Measurements from ENCODE around the gene LUC7L3. TPM values are rescaled to one million over a fixed set of nuclear protein-coding genes. Genes with fewer than 3 reads are reported as not detected.

The LUC7L3 gene
- total RNA-seq, 2 donors from 2014 or later, result 71.2 to 85.6 TPM

- DNase-seq, result no peak
- Histone ChIP-seq H3K27ac (no peak overlapping the region), H3K9me3 (no peaks in the 10 kb centered on the region), H3K4me3 (no peak overlapping the region), H3K4me1 (peaks cover 15% of the 10 kb centered on the region), H3K36me3 (replicated peaks in 1 of 2; ENCODE audit: insufficient read depth in 1 of 2, low read depth in 2 of 2) (no peaks in the 10 kb centered on the region), H3K27me3 (no peaks in the 10 kb centered on the region)
- TF ChIP-seq POLR2A (IDR thresholded peaks at IDR 0.05), result no peak
- TF ChIP-seq, protein P1, sequence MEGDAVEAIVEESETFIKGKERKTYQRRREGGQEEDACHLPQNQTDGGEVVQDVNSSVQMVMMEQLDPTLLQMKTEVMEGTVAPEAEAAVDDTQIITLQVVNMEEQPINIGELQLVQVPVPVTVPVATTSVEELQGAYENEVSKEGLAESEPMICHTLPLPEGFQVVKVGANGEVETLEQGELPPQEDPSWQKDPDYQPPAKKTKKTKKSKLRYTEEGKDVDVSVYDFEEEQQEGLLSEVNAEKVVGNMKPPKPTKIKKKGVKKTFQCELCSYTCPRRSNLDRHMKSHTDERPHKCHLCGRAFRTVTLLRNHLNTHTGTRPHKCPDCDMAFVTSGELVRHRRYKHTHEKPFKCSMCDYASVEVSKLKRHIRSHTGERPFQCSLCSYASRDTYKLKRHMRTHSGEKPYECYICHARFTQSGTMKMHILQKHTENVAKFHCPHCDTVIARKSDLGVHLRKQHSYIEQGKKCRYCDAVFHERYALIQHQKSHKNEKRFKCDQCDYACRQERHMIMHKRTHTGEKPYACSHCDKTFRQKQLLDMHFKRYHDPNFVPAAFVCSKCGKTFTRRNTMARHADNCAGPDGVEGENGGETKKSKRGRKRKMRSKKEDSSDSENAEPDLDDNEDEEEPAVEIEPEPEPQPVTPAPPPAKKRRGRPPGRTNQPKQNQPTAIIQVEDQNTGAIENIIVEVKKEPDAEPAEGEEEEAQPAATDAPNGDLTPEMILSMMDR (IDR thresholded peaks at IDR 0.05), result no peak
- intact Hi-C loops (cut with DNase I), result no loop called here
- ATAC-seq, result no peak
- 86 to 88% methylated on average over 9 of the region's 9 CpGs for WGBS, 2 donors
Measured at GRCh38 chr17:50712641-50713040, 6.8 kb upstream of the LUC7L3 start.

DNA sequence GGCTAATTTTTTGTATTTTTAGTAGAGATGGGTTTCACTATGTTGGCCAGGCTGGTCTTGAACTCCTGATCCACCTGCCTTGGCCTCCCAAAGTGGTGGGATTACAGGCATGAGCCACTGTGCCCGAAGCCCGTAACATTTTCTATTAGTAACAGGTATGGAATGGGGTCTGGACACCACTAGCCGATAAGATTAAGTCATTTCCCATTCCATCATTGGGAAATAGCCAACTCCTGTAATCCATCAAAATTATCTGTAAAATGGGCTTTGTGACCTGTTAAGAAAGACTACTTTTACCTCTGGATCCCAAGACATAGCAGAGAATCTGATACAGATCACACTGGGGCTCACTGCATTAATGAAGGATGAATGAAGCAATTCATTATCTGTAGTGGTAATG lies 3.9 kb upstream of the LUC7L3 start:
- DNase-seq, result no peak
- intact Hi-C loops (cut with DNase I), result no loop called here
- no peaks in the 10 kb centered on the region for H3K9me3 ChIP-seq
- H3K4me1 ChIP-seq, result peaks cover 4% of the 10 kb centered on the region
- no peak overlapping the region for H3K4me3 ChIP-seq
- no peaks in the 10 kb centered on the region for H3K36me3 ChIP-seq (replicated peaks in 1 of 2; ENCODE audit: insufficient read depth in 1 of 2, low read depth in 2 of 2)
- H3K27me3 ChIP-seq, result no peaks in the 10 kb centered on the region
- no peak for TF ChIP-seq POLR2A (IDR thresholded peaks at IDR 0.05)
- TF ChIP-seq, protein P1 (IDR thresholded peaks at IDR 0.05), result no peak
- 80 to 87% methylated on average over 2 to 3 of the region's 3 CpGs for WGBS, 2 donors
- H3K27ac ChIP-seq, result no peak overlapping the region
- ATAC-seq, result no peak

DNA sequence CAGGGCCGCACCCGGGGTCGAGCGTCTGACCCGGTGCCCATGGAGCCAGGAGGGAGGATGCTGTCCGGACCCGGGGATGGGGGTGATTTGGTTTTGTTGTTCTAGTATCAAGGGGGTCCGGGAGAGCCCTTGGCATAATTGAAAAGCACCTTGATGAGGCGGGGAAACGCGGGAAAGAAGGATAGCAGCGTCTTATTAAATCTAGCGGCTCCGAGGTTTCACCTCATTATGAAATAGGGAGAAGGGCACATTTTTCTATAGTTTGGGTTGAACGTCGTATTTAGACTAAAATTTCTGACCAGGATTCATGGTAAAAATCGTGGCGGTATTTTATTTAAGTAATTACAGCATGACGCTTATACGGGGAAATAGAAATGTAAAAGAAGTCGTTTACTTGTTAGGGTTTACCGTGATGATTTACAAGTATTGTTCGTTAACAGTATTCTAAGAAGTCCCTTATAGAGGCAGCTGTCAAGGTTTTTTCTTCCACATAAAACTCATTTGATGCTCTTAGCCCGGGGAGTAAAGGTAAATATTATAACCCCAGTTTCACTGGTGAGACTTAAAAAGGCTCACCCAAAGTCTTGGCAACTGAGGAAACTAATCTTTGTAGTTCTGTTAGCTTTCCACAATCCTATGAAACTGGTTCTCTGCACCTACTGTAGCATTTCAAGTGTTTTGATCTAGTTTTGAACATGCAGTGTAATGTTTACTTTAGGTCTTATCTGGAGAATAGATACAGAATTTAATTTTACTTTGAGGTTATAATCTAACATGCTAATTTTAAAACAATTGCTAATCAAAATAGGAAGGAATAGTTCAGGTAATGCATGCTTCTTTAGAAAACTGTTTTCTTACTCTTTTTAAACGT lies 756 bp downstream of the LUC7L3 start:
- 1% methylated on average over 25 of the region's 25 CpGs for WGBS, 2 donors

GRCh38 chr17:50721194-50722010 lies 2.0 kb downstream of the LUC7L3 start:
- Histone ChIP-seq H3K36me3 (replicated peaks in 1 of 2; ENCODE audit: insufficient read depth in 1 of 2, low read depth in 2 of 2) (no peaks in the 10 kb centered on the region), H3K4me1 (peaks cover 56% of the 10 kb centered on the region), H3K27ac (peak overlapping the region in 3 of 4 donors; percentile 98 to 99 (median 99)), H3K9me3 (no peaks in the 10 kb centered on the region), H3K4me3 (peak overlapping the region in 1 of 2 donors; percentile 63), H3K27me3 (no peaks in the 10 kb centered on the region)
- intact Hi-C loops (cut with DNase I), result no loop called here
- ATAC-seq (no peak), DNase-seq (no peak)
- TF ChIP-seq, protein P1 (IDR thresholded peaks at IDR 0.05), result no peak
- no peak for TF ChIP-seq POLR2A (IDR thresholded peaks at IDR 0.05)
- 3 to 4% methylated on average over 7 of the region's 7 CpGs for WGBS, 2 donors

More for the DNA sequence above, 756 bp downstream of the LUC7L3 start:
- peak in 1 of 3 donors; percentile 15 for TF ChIP-seq POLR2A (IDR thresholded peaks at IDR 0.05)
- TF ChIP-seq, protein P1 (IDR thresholded peaks at IDR 0.05), result no peak
- Histone ChIP-seq H3K4me1 (peaks cover 44% of the 10 kb centered on the region), H3K36me3 (replicated peaks in 1 of 2; ENCODE audit: insufficient read depth in 1 of 2, low read depth in 2 of 2) (no peaks in the 10 kb centered on the region), H3K4me3 (peak overlapping the region; percentile 63), H3K27ac (peak overlapping the region; percentile 98 to 99 (median 98)), H3K27me3 (no peaks in the 10 kb centered on the region), H3K9me3 (no peaks in the 10 kb centered on the region)
- ATAC-seq (no peak), DNase-seq (no peak)
- intact Hi-C loops (cut with DNase I), result no loop called here

All from body of pancreas (tissue), 4 donors.